PC-3 (cell line): ENCODE measurements around the gene B3GNT8. TPM values are rescaled to one million over a fixed set of nuclear protein-coding genes. Genes with fewer than 3 reads are reported as not detected.
"Not testable (repeated sequence)": the region's sequence is repeated elsewhere in the genome, so short reads cannot be mapped to it uniquely, and the experiment has no call there.

Experiments
- ATAC-seq: fragments of 200-7000 bp; cut with Tn5 transposase; 2 replicates; pipeline ENCODE4 v1.9.1; 2020; ENCODE audit warnings: mild to moderate bottlenecking, moderate library complexity
- BruUV-seq: library from RNA; stranded (reverse); fragments of 400-500 nt; replicated peaks from 2 replicates; lab custom pipeline; 2021; lab: Mats Ljungman, UMichigan
- CTCF ChIA-PET: fragments of 300-600 bp; sonication (Branson Sonifier 250); formaldehyde crosslinking; loops from one replicate; lab custom pipeline; 2022; ENCODE audit warnings: antibody characterized with exemption; lab: Charles Lee
- POLR2A ChIA-PET: fragments of 300-600 bp; sonication (Branson Sonifier 250); formaldehyde crosslinking; loops from one replicate; lab custom pipeline; 2022; ENCODE audit warnings: antibody characterized with exemption; ENCODE audit not compliant: unreplicated experiment; lab: Charles Lee
- DNase-seq: peaks from one replicate; pipeline ENCODE4 v3.0.0-alpha.2; 2015
- H2AFZ ChIP-seq: fragments of 300-600 bp; sonication (generic); 2 replicates; pipeline ENCODE4 v1.6.0; 2016; ENCODE audit warnings: antibody characterized with exemption, low read length
- H3F3A ChIP-seq: fragments of 300-600 bp; sonication (generic); one replicate; pipeline ENCODE4 v1.6.0; 2017; ENCODE audit warnings: antibody characterized with exemption, low read length, control low read depth, mild to moderate bottlenecking; ENCODE audit not compliant: unreplicated experiment
- H3K27ac ChIP-seq: fragments of 300-600 bp; sonication (generic); 2 replicates; pipeline ENCODE4 v1.5.1; 2016; ENCODE audit warnings: mild to moderate bottlenecking, low read length
- H3K27me3 ChIP-seq: fragments of 300-600 bp; sonication (generic); 2 replicates; pipeline ENCODE4 v1.6.1; 2016; ENCODE audit warnings: low read length, mixed read lengths
- H3K36me3 ChIP-seq: fragments of 300-600 bp; sonication (generic); 2 replicates; pipeline ENCODE4 v1.6.1; 2016; ENCODE audit warnings: low read depth, mixed run types, low read length, mixed read lengths
- H3K4me1 ChIP-seq: fragments of 300-600 bp; sonication (generic); 2 replicates; pipeline ENCODE4 v1.5.1; 2016; ENCODE audit warnings: low read length; ENCODE audit not compliant: insufficient read depth
- H3K4me2 ChIP-seq: fragments of 300-600 bp; sonication (generic); 2 replicates; pipeline ENCODE4 v1.6.0; 2016; ENCODE audit warnings: low read length
- H3K4me3 ChIP-seq: fragments of 300-600 bp; sonication (generic); 2 replicates; pipeline ENCODE4 v1.5.1; 2016; ENCODE audit warnings: mild to moderate bottlenecking, low read length, mixed read lengths
- H3K79me2 ChIP-seq: fragments of 300-600 bp; sonication (generic); 2 replicates; pipeline ENCODE4 v1.6.1; 2017; ENCODE audit warnings: low read length, mixed read lengths
- H3K9ac ChIP-seq: fragments of 300-600 bp; sonication (generic); 2 replicates; pipeline ENCODE4 v1.6.0; 2016; ENCODE audit warnings: mild to moderate bottlenecking, low read length
- H3K9me2 ChIP-seq: fragments of 300-600 bp; sonication (generic); replicated peaks from 2 replicates; pipeline ENCODE4 v1.6.1; 2016; ENCODE audit warnings: mixed run types, low read length, mixed read lengths
- H3K9me3 ChIP-seq: fragments of 300-600 bp; sonication (generic); 2 replicates; pipeline ENCODE4 v1.6.1; 2016; ENCODE audit warnings: low read length, mixed read lengths
- H4K20me1 ChIP-seq: fragments of 300-600 bp; sonication (generic); 2 replicates; pipeline ENCODE4 v1.6.1; 2016; ENCODE audit warnings: low read length, mixed read lengths
- EZH2 ChIP-seq: fragments of 300-600 bp; sonication (generic); IDR thresholded peaks from one replicate; pipeline ENCODE4 v1.6.1; 2017; ENCODE audit warnings: antibody characterized with exemption, mild to moderate bottlenecking, low read length; ENCODE audit not compliant: unreplicated experiment
- EZH2phosphoT487 ChIP-seq: fragments of 300-600 bp; sonication (generic); IDR thresholded peaks from 2 replicates; pipeline ENCODE4 v1.6.1; 2018; ENCODE audit warnings: mild to moderate bottlenecking, antibody characterized with exemption, low read length, borderline replicate concordance
- intact Hi-C: fragments of 100-400 bp; cut with micrococcal nuclease; formaldehyde crosslinking; loops from 2 replicates; pipeline ENCODE4 v1.9.0; 2023
- total RNA-seq: library from RNA; depleted of rRNA; stranded (reverse); fragments of >200 nt; gene quantifications from 2 replicates; pipeline ENCODE4 v1.2.3, GENCODE V29; 2014
- TF ChIP-seq, protein P1 (sequence below): fragments of 300-600 bp; sonication (generic); conservative IDR thresholded peaks from 2 replicates; pipeline ENCODE4 v1.5.1; 2017; ENCODE audit warnings: antibody characterized with exemption, low read depth, mild to moderate bottlenecking, low read length

B3GNT8 gene
- total RNA-seq, 1 experiment from 2014 or later: 2.3 TPM

- no peak for ATAC-seq
- CTCF ChIA-PET: no interaction called here
- peaks cover 9% of the 10 kb centered on the region; the same call in 1 of the 2 replicates for H3K79me2 ChIP-seq
- DNase-seq: no peak
- no peaks in the 10 kb centered on the region for H4K20me1 ChIP-seq
- no peak overlapping the region for H2AFZ ChIP-seq
- no peaks in the 10 kb centered on the region for H3K9me2 ChIP-seq
- H3K4me1 ChIP-seq: peaks cover 6% of the 10 kb centered on the region; the same call in 1 of the 2 replicates
- intact Hi-C loops: no loop called here
- H3K4me2 ChIP-seq: no peak overlapping the region; the same call in 1 of the 2 replicates
- no peak overlapping the region for H3K4me3 ChIP-seq
- H3K9me3 ChIP-seq: no peaks in the 10 kb centered on the region
- no peak overlapping the region for H3K9ac ChIP-seq
- POLR2A ChIA-PET: no interaction called here
- no peaks in the 10 kb centered on the region for H3K27me3 ChIP-seq
- no peaks in the 10 kb centered on the region for H3F3A ChIP-seq
- H3K27ac ChIP-seq: no peak overlapping the region
- TF ChIP-seq EZH2 (no peak), EZH2phosphoT487 (no peak)
- TF ChIP-seq, protein P1, sequence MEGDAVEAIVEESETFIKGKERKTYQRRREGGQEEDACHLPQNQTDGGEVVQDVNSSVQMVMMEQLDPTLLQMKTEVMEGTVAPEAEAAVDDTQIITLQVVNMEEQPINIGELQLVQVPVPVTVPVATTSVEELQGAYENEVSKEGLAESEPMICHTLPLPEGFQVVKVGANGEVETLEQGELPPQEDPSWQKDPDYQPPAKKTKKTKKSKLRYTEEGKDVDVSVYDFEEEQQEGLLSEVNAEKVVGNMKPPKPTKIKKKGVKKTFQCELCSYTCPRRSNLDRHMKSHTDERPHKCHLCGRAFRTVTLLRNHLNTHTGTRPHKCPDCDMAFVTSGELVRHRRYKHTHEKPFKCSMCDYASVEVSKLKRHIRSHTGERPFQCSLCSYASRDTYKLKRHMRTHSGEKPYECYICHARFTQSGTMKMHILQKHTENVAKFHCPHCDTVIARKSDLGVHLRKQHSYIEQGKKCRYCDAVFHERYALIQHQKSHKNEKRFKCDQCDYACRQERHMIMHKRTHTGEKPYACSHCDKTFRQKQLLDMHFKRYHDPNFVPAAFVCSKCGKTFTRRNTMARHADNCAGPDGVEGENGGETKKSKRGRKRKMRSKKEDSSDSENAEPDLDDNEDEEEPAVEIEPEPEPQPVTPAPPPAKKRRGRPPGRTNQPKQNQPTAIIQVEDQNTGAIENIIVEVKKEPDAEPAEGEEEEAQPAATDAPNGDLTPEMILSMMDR: no peak
- BruUV-seq: no TSS peak
- H3K36me3 ChIP-seq: no peaks in the 10 kb centered on the region
Observed at GRCh38 chr19:41437944-41438574, 10.9 kb upstream of the B3GNT8 start.

GRCh38 chr19:41436674-41436951, 9.4 kb upstream of the B3GNT8 start:
- DNase-seq (no peak), ATAC-seq (no peak)
- no peak overlapping the region for H2AFZ ChIP-seq
- H3K4me1 ChIP-seq: peaks cover 6% of the 10 kb centered on the region; the same call in 1 of the 2 replicates
- no peaks in the 10 kb centered on the region for H3F3A ChIP-seq
- intact Hi-C loops: no loop called here
- H3K27me3 ChIP-seq: no peaks in the 10 kb centered on the region
- no TSS peak for BruUV-seq
- no peaks in the 10 kb centered on the region for H3K36me3 ChIP-seq
- CTCF ChIA-PET: no interaction called here
- peaks cover 9% of the 10 kb centered on the region; the same call in 1 of the 2 replicates for H3K79me2 ChIP-seq
- no peak overlapping the region for H3K4me3 ChIP-seq
- no peaks in the 10 kb centered on the region for H4K20me1 ChIP-seq
- H3K27ac ChIP-seq: no peak overlapping the region
- H3K4me2 ChIP-seq: no peak overlapping the region
- H3K9ac ChIP-seq: no peak overlapping the region
- TF ChIP-seq, protein P1: no peak
- TF ChIP-seq EZH2phosphoT487: no peak
- POLR2A ChIA-PET: interaction anchor here (0.6 kb wide), 1 partner anchor 73 kb away, joined by 3 read pairs; no protein-coding TSS in a partner anchor
- H3K9me2 ChIP-seq: no peaks in the 10 kb centered on the region
- H3K9me3 ChIP-seq: no peaks in the 10 kb centered on the region

GRCh38 chr19:41435936-41436673, 8.9 kb upstream of the B3GNT8 start:
- no peaks in the 10 kb centered on the region for H3K27me3 ChIP-seq
- no peak for DNase-seq
- H4K20me1 ChIP-seq: no peaks in the 10 kb centered on the region
- H3K27ac ChIP-seq: no peak overlapping the region
- no peaks in the 10 kb centered on the region for H3K9me3 ChIP-seq
- CTCF ChIA-PET: no interaction called here
- intact Hi-C loops: no loop called here
- no peak for TF ChIP-seq EZH2
- no peak for TF ChIP-seq EZH2phosphoT487
- TF ChIP-seq, protein P1: no peak
- no TSS peak for BruUV-seq
- POLR2A ChIA-PET: interaction anchor here (0.6 kb wide), 1 partner anchor 73 kb away, joined by 3 read pairs; no protein-coding TSS in a partner anchor
- H3K9me2 ChIP-seq: no peaks in the 10 kb centered on the region
- H3F3A ChIP-seq: no peaks in the 10 kb centered on the region
- H3K79me2 ChIP-seq: peaks cover 9% of the 10 kb centered on the region; the same call in 1 of the 2 replicates
- H2AFZ ChIP-seq: no peak overlapping the region
- no peak overlapping the region for H3K9ac ChIP-seq
- ATAC-seq: no peak
- H3K4me3 ChIP-seq: no peak overlapping the region
- no peak overlapping the region for H3K4me2 ChIP-seq
- H3K36me3 ChIP-seq: no peaks in the 10 kb centered on the region
- H3K4me1 ChIP-seq: peaks cover 6% of the 10 kb centered on the region; the same call in 1 of the 2 replicates

GRCh38 chr19:41435376-41435775, 8.2 kb upstream of the B3GNT8 start:
- DNase-seq, H2AFZ ChIP-seq, H3K27me3 ChIP-seq, H3K27ac ChIP-seq, H3K4me2 ChIP-seq, intact Hi-C loops, H3K79me2 ChIP-seq, CTCF ChIA-PET, H4K20me1 ChIP-seq, H3K4me3 ChIP-seq, H3K9me2 ChIP-seq, H3K36me3 ChIP-seq, BruUV-seq, H3K9ac ChIP-seq, H3K9me3 ChIP-seq, POLR2A ChIA-PET, H3K4me1 ChIP-seq, H3F3A ChIP-seq, ATAC-seq: not testable (repeated sequence)
